MCF 10A (cell line): ENCODE measurements around the gene SMOC2. TPM values are rescaled to one million over a fixed set of nuclear protein-coding genes. Genes with fewer than 3 reads are reported as not detected.

Experiments used
- BruUV-seq: library from RNA; stranded (reverse); fragments of 400-500 nt; replicated peaks from 2 replicates; lab custom pipeline; 2021; lab: Mats Ljungman, UMichigan
- CTCF ChIA-PET: fragments of 300-600 bp; sonication (Branson Sonifier 250); formaldehyde crosslinking; extraction: SDS; loops from one replicate; lab custom pipeline; 2021; ENCODE audit warnings: antibody characterized with exemption, inconsistent platforms; lab: Yijun Ruan, JAX
- POLR2A ChIA-PET: fragments of 300-600, 350-650 bp; sonication (Branson Sonifier 250); formaldehyde crosslinking; extraction: SDS; loops from one replicate; lab custom pipeline; 2020; ENCODE audit warnings: antibody characterized with exemption, inconsistent platforms; lab: Yijun Ruan, JAX
- DNase-seq: peaks from one replicate; pipeline ENCODE4 v3.0.0-alpha.2; 2018; ENCODE audit not compliant: unreplicated experiment
- H3K27ac Mint-ChIP-seq: one replicate; pipeline ENCODE4 v1.8.0; 2022; ENCODE audit warnings: mild to moderate bottlenecking, low read depth, mixed read lengths; ENCODE audit not compliant: unreplicated experiment
- H3K27me3 Mint-ChIP-seq: one replicate; pipeline ENCODE4 v1.8.0; 2022; ENCODE audit warnings: mixed read lengths; ENCODE audit not compliant: insufficient read depth, unreplicated experiment
- H3K36me3 Mint-ChIP-seq: one replicate; pipeline ENCODE4 v1.8.0; 2022; ENCODE audit warnings: mild to moderate bottlenecking, moderate library complexity, mixed read lengths; ENCODE audit not compliant: insufficient read depth, unreplicated experiment
- H3K4me1 Mint-ChIP-seq: one replicate; pipeline ENCODE4 v1.8.0; 2022; ENCODE audit warnings: mixed read lengths; ENCODE audit not compliant: insufficient read depth, unreplicated experiment
- H3K4me3 Mint-ChIP-seq: one replicate; pipeline ENCODE4 v1.8.0; 2022; ENCODE audit warnings: mild to moderate bottlenecking, moderate library complexity, mixed read lengths; ENCODE audit not compliant: unreplicated experiment
- H3K9me3 Mint-ChIP-seq: one replicate; pipeline ENCODE4 v1.8.0; 2022; ENCODE audit warnings: mixed read lengths; ENCODE audit not compliant: unreplicated experiment
- intact Hi-C: fragments of 100-400 bp; cut with micrococcal nuclease; formaldehyde crosslinking; loops from 2 replicates; pipeline ENCODE4 v1.14.1; 2022
- total RNA-seq: library from RNA; stranded (reverse); gene quantifications from 2 replicates; pipeline ENCODE4 v1.2.3, GENCODE V29; 2022
- TF ChIP-seq, protein P1 (sequence below): fragments of 200-600 bp; IDR thresholded peaks from one replicate; pipeline ENCODE4 v1.8.0; 2022; ENCODE audit warnings: antibody characterized with exemption, mild to moderate bottlenecking; ENCODE audit not compliant: unreplicated experiment

Gene SMOC2
- total RNA-seq, 1 experiment from 2014 or later: not detected

DNA sequence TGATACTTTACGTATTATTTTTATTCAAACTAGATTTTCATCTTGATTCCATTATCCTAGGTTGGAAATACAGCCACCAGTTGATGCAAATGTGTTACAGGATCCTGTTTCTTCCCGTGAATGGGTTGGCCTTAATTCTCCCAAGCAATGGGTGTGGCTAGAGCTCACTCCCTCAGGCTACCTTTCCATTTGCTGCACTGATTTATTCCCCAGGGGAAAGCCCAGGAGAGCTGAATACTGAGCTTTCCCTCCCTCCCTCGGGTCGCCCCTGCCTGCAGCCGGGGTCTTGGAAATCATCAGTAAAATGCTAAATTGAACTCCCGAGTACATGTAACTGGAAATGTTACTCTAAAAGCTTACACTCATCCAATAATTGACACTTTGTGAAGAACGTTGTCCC lies 9.9 kb downstream of the SMOC2 start:
- Mint-ChIP-seq H3K4me3 (no peak overlapping the region), H3K27ac (no peak overlapping the region), H3K4me1 (peaks cover 13% of the 10 kb centered on the region), H3K27me3 (peaks cover 87% of the 10 kb centered on the region), H3K9me3 (no peaks in the 10 kb centered on the region), H3K36me3 (no peaks in the 10 kb centered on the region)
- no peak for DNase-seq
- intact Hi-C loops: loop anchor here (10.0 kb wide), 1 partner anchor 424 kb away; no protein-coding TSS in a partner anchor
- CTCF ChIA-PET: interaction anchor here (0.6 to 0.9 kb wide), 3 partner anchors 11 to 49 kb away, joined by 3 read pairs; no protein-coding TSS in a partner anchor
- BruUV-seq: no TSS peak
- TF ChIP-seq, protein P1, sequence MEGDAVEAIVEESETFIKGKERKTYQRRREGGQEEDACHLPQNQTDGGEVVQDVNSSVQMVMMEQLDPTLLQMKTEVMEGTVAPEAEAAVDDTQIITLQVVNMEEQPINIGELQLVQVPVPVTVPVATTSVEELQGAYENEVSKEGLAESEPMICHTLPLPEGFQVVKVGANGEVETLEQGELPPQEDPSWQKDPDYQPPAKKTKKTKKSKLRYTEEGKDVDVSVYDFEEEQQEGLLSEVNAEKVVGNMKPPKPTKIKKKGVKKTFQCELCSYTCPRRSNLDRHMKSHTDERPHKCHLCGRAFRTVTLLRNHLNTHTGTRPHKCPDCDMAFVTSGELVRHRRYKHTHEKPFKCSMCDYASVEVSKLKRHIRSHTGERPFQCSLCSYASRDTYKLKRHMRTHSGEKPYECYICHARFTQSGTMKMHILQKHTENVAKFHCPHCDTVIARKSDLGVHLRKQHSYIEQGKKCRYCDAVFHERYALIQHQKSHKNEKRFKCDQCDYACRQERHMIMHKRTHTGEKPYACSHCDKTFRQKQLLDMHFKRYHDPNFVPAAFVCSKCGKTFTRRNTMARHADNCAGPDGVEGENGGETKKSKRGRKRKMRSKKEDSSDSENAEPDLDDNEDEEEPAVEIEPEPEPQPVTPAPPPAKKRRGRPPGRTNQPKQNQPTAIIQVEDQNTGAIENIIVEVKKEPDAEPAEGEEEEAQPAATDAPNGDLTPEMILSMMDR: no peak
- POLR2A ChIA-PET: no interaction called here

DNA sequence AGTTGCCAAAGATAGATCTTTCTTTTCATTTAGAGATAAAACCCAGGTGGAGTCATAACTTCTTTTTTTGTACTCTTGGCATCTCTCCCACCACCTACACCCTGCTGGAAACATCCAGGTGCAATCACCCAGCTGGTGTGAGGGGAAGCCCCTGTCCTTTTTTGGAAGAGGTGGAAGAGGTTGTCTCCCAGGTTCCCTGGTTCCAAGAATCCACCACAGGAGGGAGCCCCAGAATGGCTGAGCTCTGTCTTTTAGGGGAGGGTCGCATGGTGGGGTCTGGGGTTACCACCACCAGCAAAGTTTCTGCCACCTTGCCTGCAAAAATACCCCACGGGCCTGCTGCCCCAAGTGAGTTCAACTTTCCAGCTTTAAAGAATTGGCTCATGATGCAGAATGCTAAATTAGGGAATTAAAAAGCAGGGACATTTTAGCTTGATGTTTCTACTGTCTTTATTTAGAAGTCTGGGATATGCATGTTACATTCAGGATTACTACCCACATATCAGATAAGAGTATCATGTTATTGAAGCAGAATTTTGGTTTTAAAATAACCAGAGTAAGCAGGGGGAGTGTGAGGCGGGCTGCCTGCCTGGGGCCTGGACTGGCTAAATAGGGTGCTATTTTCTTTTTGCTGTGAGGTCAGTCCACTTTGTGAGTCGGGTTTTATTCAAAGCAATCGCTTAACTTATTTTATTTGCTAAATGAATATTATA lies 11.0 kb downstream of the SMOC2 start:
- intact Hi-C loops: loop anchor here (10.0 kb wide), 1 partner anchor 423 kb away; no protein-coding TSS in a partner anchor
- CTCF ChIA-PET: interaction anchor here (0.6 to 0.9 kb wide), 5 partner anchors 24 to 372 kb away, joined by 3 to 4 read pairs (median 3); no protein-coding TSS in a partner anchor
- H3K27me3 Mint-ChIP-seq: peaks cover 76% of the 10 kb centered on the region
- POLR2A ChIA-PET: no interaction called here
- no peaks in the 10 kb centered on the region for H3K36me3 Mint-ChIP-seq
- peak; percentile 5 for DNase-seq
- no peaks in the 10 kb centered on the region for H3K9me3 Mint-ChIP-seq
- no peak overlapping the region for H3K4me3 Mint-ChIP-seq
- no TSS peak for BruUV-seq
- H3K4me1 Mint-ChIP-seq: peaks cover 13% of the 10 kb centered on the region
- H3K27ac Mint-ChIP-seq: no peak overlapping the region
- TF ChIP-seq, protein P1: peak; percentile 27

DNA sequence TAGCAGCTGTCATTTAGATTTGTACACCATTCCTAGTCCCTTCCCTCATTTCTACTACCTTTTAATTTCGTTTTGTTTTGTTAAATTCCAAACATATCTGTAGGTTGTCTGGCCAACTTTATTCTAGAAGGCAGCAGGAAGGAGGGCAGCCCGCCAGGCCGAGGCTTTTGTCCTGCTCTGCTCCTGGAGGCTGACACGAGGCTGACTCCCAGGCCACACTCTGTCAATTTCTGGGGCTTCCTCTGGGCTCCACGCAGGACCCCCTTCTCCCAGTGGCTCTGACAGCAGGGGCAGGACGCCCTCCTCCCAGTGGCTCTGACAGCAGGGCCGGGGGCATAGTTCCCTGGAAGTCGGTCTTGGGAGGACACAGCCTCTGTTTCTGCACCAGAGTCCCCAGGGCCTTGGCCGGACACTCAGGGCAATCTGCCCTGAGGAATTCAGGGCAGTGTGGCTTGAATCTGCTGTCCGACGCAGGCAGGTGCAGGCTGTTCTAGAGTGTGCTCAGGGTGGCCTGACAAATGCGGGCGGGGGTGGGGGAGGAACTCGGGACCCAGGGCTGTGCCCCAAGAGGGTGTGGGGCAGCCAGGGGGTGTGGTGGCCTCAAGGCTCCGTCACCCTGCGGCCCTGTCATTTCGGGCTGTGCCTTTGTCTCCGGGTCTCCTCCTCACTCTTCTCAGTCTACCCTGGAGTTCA lies 11.8 kb downstream of the SMOC2 start:
- intact Hi-C loops: loop anchor here (10.0 kb wide), 1 partner anchor 422 kb away; no protein-coding TSS in a partner anchor
- H3K27me3 Mint-ChIP-seq: peaks cover 68% of the 10 kb centered on the region
- TF ChIP-seq, protein P1: no peak
- H3K9me3 Mint-ChIP-seq: no peaks in the 10 kb centered on the region
- H3K4me1 Mint-ChIP-seq: peaks cover 13% of the 10 kb centered on the region
- BruUV-seq: no TSS peak
- no peaks in the 10 kb centered on the region for H3K36me3 Mint-ChIP-seq
- ChIA-PET CTCF (no interaction called here), POLR2A (no interaction called here)
- no peak for DNase-seq
- no peak overlapping the region for H3K4me3 Mint-ChIP-seq
- no peak overlapping the region for H3K27ac Mint-ChIP-seq
